ENCODE data around the gene B4GALT1.
"Not testable (repeated sequence)": the region's sequence is repeated elsewhere in the genome, so short reads cannot be mapped to it uniquely, and the experiment has no call there.

Gene B4GALT1

DNA sequence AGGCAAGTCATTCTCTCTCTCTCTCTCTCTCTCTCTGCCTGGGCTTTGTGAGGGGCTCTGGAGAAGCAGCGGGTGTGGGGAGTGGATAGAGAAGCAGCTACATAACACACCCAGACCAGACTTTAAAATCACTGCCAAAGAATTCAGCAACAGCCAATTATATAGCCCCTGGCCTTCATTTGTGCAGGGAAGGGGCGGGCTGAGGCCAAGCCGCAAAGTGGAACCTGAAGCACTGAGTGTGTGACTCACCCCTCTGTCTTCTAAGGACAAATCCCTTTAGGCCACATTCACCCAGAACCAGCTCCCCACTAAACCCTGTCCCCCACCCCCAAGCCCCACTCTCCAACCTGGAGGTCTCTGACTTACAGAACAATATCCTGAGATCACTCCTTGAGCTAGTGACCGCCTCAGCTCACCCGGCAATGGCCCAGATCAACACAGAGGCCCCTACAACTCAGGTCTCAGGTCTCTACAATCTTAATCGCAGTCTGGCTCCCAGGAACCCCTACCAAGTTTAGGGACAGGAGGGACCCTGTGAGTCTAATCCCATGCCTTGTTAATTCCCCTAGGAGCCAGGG is 6.0 kb downstream of the B4GALT1 start:
- DNase-seq: no peak

GRCh38 chr9:33160446-33160845 is 6.7 kb downstream of the B4GALT1 start:
- DNase-seq: not testable (repeated sequence)

GRCh38 chr9:33159777-33160127 is 7.4 kb downstream of the B4GALT1 start:
- peak; percentile 40 for DNase-seq

DNA sequence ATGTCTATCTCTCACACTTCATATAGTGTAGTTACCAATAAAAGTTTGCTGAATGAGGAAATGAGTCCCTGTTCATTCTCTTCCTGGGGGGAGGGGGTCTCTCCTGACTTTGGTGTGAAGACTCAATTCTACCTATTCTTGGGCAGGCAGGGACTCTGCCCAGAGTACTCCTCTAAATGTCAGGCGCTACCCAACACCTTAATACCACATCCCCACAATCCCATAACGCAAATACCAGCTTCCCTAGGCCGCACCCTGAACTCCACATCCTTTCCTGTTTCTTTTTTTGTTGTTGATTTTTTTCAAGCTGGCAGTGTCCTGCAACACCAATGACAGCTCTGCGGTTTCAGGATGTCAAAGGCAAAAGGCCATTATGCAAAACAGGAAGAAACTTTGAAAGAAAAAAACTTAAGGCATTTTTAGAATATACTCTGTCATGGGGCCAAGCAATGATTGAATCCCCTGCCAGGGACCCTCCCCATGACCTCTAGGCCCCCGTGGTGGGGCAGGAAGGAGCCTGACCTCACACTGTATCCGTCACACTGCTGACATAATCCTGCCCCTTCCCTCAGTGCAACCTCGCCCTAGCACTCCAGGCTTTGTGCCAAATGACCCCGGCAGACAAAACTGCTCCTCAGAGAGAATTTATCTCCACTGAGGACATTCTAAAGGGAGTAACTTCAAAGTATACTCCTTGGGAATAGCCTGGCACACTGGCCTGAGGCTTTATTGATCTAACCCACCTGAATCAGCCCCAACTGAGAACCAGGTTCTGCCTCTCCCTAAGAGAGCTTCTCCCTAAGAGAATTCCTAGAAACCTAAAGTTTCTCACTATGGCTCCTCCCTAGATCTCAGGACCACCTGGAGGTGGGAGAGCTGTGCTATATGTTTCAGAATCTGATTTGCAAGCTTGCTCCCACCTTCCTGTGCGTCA is 8.0 kb downstream of the B4GALT1 start:
- DNase-seq: no peak

GRCh38 chr9:33157960-33158842 is 8.9 kb downstream of the B4GALT1 start:
- no peak for DNase-seq

DNA sequence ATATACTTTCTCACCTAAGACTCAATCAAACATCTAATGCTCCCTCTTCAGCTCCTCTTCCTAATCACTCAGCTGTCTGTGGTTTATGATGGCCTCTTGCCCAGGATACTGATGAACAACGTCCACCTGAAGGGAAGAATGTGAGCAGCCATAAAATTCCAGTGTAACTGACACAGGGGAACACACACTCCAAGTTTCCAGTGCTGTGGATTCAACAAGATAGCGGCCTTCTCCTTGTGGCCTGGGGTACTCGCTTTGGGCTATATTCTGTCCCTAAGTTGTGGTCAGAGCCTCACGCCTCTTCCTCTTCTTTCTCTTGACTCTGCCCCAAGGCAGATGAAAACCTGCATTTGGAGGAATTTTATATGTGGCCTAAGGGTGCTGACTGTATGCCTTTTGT is 11.7 kb downstream of the B4GALT1 start:
- DNase-seq: no peak

DNA sequence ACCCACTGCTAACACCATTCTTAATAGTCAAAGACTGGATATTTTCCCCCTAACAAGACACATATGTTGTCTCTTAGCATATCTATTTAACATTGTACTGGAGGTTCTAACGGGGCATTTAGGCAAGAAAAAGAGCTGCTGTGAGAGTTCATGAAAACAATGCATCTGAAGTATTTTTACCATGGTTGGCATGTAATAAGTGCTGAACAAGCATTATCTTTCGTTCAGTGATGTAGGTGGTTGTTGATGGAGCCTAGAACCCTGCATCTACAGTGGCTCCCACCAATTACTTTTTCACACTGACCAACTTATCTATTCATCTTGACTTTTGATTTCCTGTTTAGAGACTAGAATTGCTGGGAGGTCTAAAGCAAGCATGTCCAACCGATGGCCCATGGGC is 12.8 kb downstream of the B4GALT1 start:
- DNase-seq: no peak

- DNase-seq: no peak
Measured at GRCh38 chr9:33153666-33154065, 13.5 kb downstream of the B4GALT1 start.

DNA sequence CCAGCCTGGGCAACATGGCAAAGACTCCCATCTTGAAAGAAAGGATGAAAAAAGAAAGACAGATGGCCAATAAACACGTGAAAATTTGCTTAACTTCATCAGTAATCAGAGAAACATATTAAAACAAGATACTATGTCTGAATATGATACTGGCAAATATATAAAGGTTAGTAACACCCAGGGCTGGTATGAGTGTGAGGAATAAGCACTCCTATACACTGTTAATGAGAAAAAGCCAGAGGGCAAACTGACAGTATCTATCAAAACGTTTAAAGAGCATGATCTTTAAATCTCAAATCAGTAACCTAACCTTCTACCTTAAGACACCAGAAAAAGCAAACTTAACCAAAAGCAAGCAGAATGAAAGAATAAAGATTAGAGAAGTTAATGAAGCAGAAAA is 14.1 kb downstream of the B4GALT1 start:
- DNase-seq: no peak

DNA sequence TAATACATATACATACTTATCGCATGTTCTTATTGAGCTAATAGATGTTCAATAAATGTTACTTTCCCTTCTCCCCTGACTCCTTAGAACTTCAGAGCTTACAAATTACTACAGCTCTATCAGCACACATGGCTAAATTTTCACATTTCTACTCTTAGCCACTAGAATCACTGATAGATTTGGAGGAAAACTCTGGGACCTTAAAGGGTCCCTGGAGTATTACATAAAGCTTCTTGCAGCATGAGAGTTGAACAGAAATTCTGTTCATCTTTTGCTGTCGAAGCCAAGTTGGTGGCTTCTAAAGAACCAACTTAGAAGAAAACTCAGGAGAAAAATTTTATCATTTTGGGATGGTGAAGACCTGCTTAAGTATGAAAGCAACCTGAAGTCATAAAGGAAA is 15.5 kb downstream of the B4GALT1 start:
- DNase-seq: no peak

DNA sequence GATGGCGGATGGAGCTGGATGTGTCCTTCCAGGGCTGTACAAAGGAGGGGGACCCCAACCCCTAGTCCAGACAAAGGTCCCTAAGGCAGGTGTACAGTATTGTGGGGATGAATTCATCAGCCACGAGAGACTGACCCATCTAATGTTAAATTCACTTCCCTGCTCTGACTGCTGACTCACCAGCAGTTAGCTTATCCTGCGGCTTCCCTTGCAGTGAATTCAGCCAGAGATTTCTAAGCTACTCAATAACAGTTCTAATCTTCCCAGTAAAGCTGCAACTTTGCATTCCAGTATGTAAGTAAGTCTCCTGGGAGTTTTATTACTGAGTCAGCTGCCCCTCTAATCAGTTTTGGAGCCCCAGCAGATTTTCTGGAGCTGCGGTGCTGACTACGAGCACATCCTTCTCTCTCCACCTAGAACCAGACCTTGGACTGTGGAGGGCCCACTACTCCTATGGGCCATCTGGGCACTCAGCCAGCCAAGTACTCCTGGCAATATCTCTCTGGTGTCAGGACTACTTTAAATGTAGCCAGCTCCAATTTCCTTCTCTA is 16.1 kb downstream of the B4GALT1 start:
- DNase-seq: peak; percentile 7

DNA sequence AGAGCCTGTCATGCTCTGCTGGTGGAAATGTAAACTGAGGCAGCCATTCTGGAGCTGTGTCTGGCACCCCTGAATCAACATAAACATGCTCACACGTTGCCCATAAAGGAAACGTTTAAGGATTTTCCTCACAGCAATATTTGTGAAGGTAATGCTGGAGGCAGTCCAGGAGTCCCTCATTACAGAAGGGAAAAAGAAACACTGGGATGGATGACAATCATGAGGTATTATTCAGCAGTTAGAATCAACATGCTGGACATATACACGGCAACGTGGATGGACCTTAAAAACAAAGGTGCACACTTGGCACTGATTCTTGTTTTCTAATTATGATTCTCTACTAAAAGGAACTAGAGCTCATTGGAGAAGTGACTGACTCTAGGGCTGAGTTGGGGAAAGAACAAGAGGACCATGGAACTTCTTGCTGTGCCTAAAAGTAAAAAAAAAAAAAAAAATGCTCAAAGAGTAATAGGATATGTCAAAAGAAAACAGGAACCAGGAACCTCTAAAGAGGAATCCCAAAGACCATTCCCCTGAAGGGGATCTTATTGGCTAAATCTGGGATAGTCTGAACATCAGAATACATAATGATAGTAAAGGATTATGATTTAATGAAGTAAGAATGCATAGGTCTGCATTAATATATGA is 18.6 kb downstream of the B4GALT1 start:
- no peak for DNase-seq

- DNase-seq: no peak
Measured at GRCh38 chr9:33147416-33148169, 19.5 kb downstream of the B4GALT1 start.

- DNase-seq: no peak
Measured at GRCh38 chr9:33146298-33146697, 20.8 kb downstream of the B4GALT1 start.

DNA sequence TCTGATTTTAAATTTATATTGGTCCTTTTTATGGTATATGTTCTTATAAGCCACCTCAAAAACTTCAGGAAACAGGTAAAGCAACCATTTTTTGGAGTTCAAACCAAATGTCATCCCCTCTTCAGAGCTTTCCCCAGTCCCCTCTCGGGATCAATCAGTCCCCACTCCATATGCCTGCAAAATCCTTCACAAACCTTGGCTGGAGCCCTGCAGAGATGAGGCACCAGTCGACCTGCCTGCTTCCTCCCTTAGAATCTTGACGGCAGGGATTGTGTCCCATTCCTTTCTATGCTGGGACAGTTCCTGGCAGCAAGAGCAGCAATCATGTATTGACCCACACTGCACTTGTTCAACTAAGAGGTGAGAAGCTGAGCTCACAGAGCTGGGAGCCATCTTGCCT is 22.6 kb downstream of the B4GALT1 start:
- DNase-seq: no peak

DNA sequence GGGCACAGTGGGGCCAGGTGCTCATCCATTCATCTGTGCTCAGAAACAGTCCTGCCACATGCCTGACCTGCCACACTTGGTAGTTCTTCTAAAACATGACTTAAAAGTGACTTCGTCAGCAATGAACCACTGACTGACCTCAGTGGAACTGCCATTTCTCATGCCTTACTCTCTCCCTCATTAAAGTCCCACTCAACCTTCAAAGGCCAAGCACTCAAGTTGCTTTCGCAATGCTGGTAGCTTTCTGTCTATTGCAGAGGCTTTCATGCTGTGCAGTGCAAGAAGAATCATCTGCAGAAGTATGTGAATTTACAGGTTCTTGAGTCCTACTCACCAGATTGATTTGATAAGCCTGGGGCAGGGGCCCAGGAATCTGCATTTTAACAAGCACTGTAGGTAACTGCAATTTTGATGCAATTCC is 23.9 kb downstream of the B4GALT1 start:
- DNase-seq: no peak

GRCh38 chr9:33142535-33142934 is 24.6 kb downstream of the B4GALT1 start:
- DNase-seq: no peak

GRCh38 chr9:33140401-33141360 is 26.5 kb downstream of the B4GALT1 start:
- DNase-seq: no peak

DNA sequence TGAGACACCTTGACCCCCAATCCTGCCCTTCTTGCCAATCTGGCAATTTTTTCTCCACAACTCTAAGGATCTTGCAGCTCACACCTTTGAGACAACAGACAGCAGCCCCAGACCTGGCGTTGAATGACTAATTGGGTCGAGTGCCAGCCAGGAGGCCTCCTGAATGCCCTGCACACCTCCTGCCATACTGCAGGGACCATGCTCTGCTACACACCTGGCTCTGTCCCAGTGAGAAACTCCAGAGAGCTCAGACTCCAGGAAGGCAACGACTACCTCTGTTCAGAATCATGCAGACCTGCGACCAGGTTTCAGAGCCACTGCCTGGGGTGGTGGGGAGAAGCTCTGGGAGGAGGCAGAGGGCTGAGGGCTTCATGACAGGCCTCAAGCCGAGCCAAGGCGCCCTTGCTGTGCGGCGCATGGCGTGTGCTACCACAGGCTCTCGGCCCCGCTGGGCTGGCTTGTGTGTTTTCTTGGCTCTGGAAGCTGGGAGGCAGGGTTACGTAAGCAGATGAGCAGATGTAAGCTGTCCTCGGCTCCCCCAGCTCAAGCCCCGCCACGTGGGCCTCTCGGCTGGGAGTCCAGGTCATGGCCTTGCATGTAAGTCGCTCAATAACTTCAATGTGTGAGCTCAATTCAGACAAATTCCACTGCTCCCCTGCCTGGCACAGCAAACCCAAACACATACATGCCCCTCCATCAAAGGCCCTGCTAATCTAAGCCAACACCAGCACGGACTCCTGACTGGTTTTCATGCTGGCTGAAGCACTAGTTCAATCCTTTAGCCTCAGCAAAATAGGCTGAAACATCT is 27.5 kb downstream of the B4GALT1 start:
- no peak for DNase-seq

GRCh38 chr9:33138768-33139167 is 28.4 kb downstream of the B4GALT1 start:
- DNase-seq: no peak

All from activated CD4-positive, CD25-positive, alpha-beta regulatory T cell treated with anti-CD3 and anti-CD28 coated beads, Interleukin-2, amount 50 U/mL, for 72 hours (primary cell).